Uterus (tissue), 2 donors: ENCODE results near the gene ERH.

Experiments used
- POLR2A ChIP-seq, 2 donors: fragments of 450-650 bp; IDR thresholded peaks; one replicate each; pipeline ENCODE4 v1.6.1; 2016; ENCODE audit warnings: antibody characterized with exemption in 2 of 2, mild to moderate bottlenecking in 1 of 2, moderate library complexity in 1 of 2
- TF ChIP-seq, protein P1 (sequence below), 4 experiments: fragments of 200-600 bp in 2 of 4; fragments of 450-650 bp in 2 of 4; sonication (generic) in 2 of 4; IDR thresholded peaks; one replicate each; pipeline ENCODE4 v1.5.1; 2016 to 2019; ENCODE audit warnings: antibody characterized with exemption in 4 of 4, mild to moderate bottlenecking in 2 of 4, moderate library complexity in 1 of 4

DNA sequence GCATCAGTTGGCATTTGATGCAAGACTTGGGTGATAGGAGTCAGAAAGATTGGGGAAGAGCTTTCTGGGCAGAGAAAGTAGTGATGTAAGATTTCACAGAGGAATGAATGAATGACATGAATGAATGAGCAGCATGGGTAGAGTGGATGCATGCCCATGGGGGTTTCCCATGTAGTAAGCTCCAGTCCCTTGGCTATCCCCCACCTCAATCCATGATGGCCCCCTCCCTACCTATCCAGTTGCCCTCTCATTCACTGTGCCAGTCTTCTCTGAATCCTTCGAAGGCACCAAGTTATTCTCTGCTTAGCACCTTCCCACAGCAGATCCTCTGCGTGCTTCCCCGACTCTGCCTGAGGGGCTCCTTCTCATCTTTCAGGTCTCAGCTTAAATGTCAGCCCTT, 32.0 kb downstream of the ERH start:
- TF ChIP-seq POLR2A (IDR thresholded peaks at IDR 0.05): no peak
- TF ChIP-seq, protein P1, sequence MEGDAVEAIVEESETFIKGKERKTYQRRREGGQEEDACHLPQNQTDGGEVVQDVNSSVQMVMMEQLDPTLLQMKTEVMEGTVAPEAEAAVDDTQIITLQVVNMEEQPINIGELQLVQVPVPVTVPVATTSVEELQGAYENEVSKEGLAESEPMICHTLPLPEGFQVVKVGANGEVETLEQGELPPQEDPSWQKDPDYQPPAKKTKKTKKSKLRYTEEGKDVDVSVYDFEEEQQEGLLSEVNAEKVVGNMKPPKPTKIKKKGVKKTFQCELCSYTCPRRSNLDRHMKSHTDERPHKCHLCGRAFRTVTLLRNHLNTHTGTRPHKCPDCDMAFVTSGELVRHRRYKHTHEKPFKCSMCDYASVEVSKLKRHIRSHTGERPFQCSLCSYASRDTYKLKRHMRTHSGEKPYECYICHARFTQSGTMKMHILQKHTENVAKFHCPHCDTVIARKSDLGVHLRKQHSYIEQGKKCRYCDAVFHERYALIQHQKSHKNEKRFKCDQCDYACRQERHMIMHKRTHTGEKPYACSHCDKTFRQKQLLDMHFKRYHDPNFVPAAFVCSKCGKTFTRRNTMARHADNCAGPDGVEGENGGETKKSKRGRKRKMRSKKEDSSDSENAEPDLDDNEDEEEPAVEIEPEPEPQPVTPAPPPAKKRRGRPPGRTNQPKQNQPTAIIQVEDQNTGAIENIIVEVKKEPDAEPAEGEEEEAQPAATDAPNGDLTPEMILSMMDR (IDR thresholded peaks at IDR 0.05): no peak
